ENCODE data around the gene IGF2BP1. TPM values are rescaled to one million over a fixed set of nuclear protein-coding genes. Genes with fewer than 3 reads are reported as not detected.
A peak's percentile ranks its signal among the peaks of the same experiment; 100 is the strongest.
"Not testable (repeated sequence)": the region's sequence is repeated elsewhere in the genome, so short reads cannot be mapped to it uniquely, and the experiment has no call there.

The IGF2BP1 gene
- total RNA-seq, 4 donors from 2014 or later = not detected

DNA sequence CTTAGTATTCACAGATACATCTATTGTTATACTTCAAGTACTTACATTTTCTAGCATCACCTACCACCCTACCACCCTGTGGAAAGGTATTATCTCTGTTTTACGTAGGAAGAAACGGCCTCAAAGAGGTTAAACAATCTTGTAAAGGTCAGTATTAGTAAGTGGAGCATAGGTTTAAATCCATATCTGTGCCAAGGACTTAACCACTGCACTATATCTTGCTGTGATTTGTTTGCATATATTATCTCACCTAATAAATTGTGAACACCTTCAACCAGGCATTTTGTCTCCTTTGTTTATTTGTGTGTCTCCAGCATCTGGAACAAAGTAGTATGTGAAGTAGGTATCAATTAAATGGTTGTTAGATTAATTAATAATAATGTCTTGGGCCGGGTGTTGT is 27.3 kb downstream of the IGF2BP1 start:
- no peak overlapping the region for H3K4me3 ChIP-seq (ENCODE audit: low read depth, poor library complexity, severe bottlenecking)
- 70 to 90% methylated on average over 3 of the region's 3 CpGs for WGBS, 2 donors
- TF ChIP-seq CTCF (IDR thresholded peaks at IDR 0.05) (no peak), POLR2A (IDR thresholded peaks at IDR 0.05) (no peak)
- intact Hi-C loops (cut with DNase I; ENCODE audit: low total_unique reads) = no loop called here
- DNase-seq (ENCODE audit: low spot score in 2 of 2) = no peak

DNA sequence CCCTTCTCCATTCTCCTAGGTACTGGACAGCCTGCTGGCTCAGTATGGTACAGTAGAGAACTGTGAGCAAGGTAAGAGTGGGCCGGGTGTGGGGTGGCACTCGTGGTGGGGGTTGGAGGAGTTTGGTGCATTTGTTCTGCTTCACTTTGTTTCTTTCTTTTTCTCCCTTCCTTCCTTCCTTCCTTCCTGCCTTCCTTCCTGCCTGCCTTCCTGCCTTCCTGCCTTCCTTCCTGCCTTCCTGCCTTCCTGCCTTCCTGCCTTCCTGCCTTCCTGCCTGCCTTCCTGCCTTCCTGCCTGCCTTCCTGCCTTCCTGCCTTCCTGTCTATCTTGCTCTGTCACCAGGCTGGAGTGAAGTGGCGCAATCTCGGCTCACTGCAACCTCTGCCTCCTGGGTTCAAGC is 29.3 kb downstream of the IGF2BP1 start:
- H3K4me3 ChIP-seq (ENCODE audit: low read depth, poor library complexity, severe bottlenecking); intact Hi-C loops (cut with DNase I; ENCODE audit: low total_unique reads): not testable (repeated sequence)
- peak in 1 of 2 donors; percentile 56 for DNase-seq (ENCODE audit: low spot score in 2 of 2)
- 79 to 89% methylated on average over 4 of the region's 4 CpGs for WGBS, 2 donors

DNA sequence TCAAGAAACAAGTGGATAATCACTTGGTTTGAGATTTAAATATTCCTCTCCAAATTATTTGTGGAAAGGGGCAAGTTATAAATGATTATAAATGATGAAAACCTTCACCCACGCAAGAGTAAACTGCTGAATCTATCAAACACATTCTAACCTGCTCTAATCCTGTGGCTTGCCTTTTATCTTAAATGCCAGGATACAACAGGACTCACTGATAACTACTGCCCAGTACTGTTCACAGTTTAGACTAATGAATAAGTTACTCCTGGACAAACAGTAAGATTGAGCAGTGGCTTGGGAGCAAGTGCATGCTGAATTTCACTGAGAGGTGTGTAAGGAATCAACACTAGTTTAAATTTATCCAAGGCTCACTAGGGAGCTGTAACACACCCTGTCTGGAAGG is 31.1 kb downstream of the IGF2BP1 start:
- WGBS, 2 donors = 94 to 97% methylated on average over 1 of the region's 1 CpG
- intact Hi-C loops (cut with DNase I; ENCODE audit: low total_unique reads) = no loop called here
- no peak overlapping the region for H3K4me3 ChIP-seq (ENCODE audit: low read depth, poor library complexity, severe bottlenecking)
- no peak for DNase-seq (ENCODE audit: low spot score in 2 of 2)
- TF ChIP-seq POLR2A (IDR thresholded peaks at IDR 0.05) = no peak
- no peak for TF ChIP-seq CTCF (IDR thresholded peaks at IDR 0.05)

DNA sequence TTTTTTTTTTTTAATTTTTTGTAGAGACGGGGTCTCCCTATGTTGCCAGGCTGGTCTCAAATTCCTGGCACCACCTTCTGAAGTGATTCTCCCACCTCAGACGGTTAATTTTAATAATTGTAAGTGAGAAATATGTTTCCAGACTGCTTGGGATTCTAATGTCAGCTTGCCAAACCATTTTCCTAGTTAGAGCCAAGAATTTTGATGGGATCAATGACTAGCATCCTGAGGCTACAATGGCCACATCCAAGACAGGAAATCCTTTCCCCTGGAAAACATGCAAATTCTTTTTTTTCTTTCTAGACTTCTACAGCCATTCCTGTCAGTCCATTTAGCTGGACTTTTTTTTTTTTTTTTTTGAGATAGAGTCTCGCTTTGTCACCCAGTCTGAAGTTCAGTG is 32.6 kb downstream of the IGF2BP1 start:
- DNase-seq (ENCODE audit: low spot score in 2 of 2) = no peak
- intact Hi-C loops (cut with DNase I; ENCODE audit: low total_unique reads) = no loop called here
- TF ChIP-seq POLR2A (IDR thresholded peaks at IDR 0.05) = no peak
- no peak for TF ChIP-seq CTCF (IDR thresholded peaks at IDR 0.05)
- no peak overlapping the region for H3K4me3 ChIP-seq (ENCODE audit: low read depth, poor library complexity, severe bottlenecking)
- 60 to 70% methylated on average over 3 of the region's 3 CpGs for WGBS, 2 donors

DNA sequence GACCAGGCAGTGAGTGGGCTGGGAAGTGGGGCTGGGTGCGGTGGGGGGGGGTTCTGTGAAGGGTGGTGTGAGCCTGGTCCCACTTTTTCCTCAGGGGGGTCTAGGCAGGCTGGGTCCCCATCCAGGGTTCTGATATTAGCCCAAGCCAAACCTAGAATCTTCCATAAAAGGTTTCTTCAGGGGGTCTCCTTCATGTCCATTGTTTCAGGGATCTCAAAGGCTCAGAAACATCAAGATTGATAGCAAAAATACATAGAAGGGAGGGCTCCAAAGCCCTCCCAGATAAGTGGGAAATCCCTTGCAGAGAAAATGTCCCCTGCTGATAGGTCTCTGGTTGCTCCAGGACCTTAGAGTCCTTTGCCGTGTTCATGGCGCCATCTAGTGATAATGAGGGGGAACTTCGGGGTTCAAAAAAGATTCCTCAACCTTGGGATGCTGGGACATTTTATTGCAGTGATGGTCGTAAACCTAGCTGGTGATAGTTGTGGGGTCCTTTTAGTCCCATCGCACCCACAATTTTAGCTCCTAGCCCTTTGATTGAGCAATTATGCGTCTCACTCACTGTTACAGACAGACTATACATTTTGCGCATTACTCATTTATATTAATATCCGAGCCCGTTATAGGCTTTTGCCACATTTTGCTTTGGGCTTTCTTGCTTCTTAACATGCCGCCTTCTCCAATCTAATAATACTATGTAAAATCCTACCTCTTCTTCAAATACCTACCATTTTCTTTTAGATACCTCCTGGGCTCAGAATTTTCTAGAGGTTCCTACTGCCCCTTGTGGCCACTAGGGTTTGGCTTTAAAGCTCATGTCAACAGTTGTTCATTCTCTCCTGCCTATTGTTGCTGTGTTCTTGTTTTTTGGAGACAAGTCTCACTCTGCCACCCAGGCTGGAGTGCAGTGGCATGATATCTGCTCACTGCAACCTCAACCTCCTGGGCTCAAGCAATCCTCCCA is 35.1 kb downstream of the IGF2BP1 start:
- TF ChIP-seq CTCF (IDR thresholded peaks at IDR 0.05) (no peak), POLR2A (IDR thresholded peaks at IDR 0.05) (no peak)
- 33 to 36% methylated on average over 11 of the region's 11 CpGs for WGBS, 2 donors
- H3K4me3 ChIP-seq (ENCODE audit: low read depth, poor library complexity, severe bottlenecking) = no peak overlapping the region
- DNase-seq (ENCODE audit: low spot score in 2 of 2) = no peak
- intact Hi-C loops (cut with DNase I; ENCODE audit: low total_unique reads) = no loop called here

GRCh38 chr17:49035470-49036269 is 38.5 kb downstream of the IGF2BP1 start:
- intact Hi-C loops (cut with DNase I; ENCODE audit: low total_unique reads) = no loop called here
- peak in 1 of 3 donors; percentile 32 for TF ChIP-seq CTCF (IDR thresholded peaks at IDR 0.05)
- TF ChIP-seq POLR2A (IDR thresholded peaks at IDR 0.05) = no peak
- no peak overlapping the region for H3K4me3 ChIP-seq (ENCODE audit: low read depth, poor library complexity, severe bottlenecking)
- DNase-seq (ENCODE audit: low spot score in 2 of 2) = no peak
- 71 to 76% methylated on average over 40 to 42 of the region's 42 CpGs for WGBS, 2 donors
